AG04450 (cell line): ENCODE data around the gene ZSCAN1. TPM values are rescaled to one million over a fixed set of nuclear protein-coding genes. Genes with fewer than 3 reads are reported as not detected.

Experiments used
- CTCF ChIA-PET: fragments of 300-600, 350-600 bp; formaldehyde crosslinking; extraction: SDS; loops from one replicate; lab custom pipeline; 2022; ENCODE audit warnings: antibody characterized with exemption, inconsistent platforms; lab: Charles Lee
- POLR2A ChIA-PET: fragments of 350-600 bp; formaldehyde crosslinking; extraction: SDS; loops from one replicate; lab custom pipeline; 2021; ENCODE audit warnings: antibody characterized with exemption, inconsistent platforms; lab: Yijun Ruan, JAX
- DNase-seq: peaks from one replicate; pipeline ENCODE4 v3.0.0-alpha.2; 2011; ENCODE audit warnings: low read depth, low spot score
- H3K27ac ChIP-seq: one replicate; pipeline ENCODE4 v1.5.1; 2012; ENCODE audit warnings: low read depth, low read length, control low read depth
- H3K27me3 ChIP-seq: one replicate; pipeline ENCODE4 v1.6.0; 2012; ENCODE audit warnings: low read length; ENCODE audit not compliant: control insufficient read depth, insufficient read depth
- H3K4me3 ChIP-seq: 2 replicates; pipeline ENCODE4 v1.5.1; 2011; ENCODE audit warnings: mild to moderate bottlenecking, low read depth, low read length, control low read depth
- H3K9me3 ChIP-seq: 2 replicates; pipeline ENCODE4 v1.5.1; 2012; ENCODE audit warnings: low read length; ENCODE audit not compliant: control insufficient read depth, insufficient read depth
- CTCF ChIP-seq: IDR thresholded peaks from 2 replicates; pipeline ENCODE4 v1.5.1; 2011; ENCODE audit warnings: low read depth, low read length, control low read depth, inconsistent platforms
- polyA minus RNA-seq: library from RNA; depleted of rRNA, polyadenylated mRNA; stranded (reverse); fragments of >200 nt; gene quantifications from 2 replicates; pipeline ENCODE4 v1.2.3, GENCODE V29; 2011; rRNA and poly(A)+ RNA removed
- polyA plus RNA-seq: library from polyadenylated mRNA; depleted of rRNA; stranded (reverse); fragments of >200 nt; gene quantifications from 2 replicates; pipeline ENCODE4 v1.2.3, GENCODE V29; 2011; rRNA removed

Gene ZSCAN1
- polyA plus RNA-seq (not detected in 2 replicates), polyA minus RNA-seq (not detected in 2 replicates)

- no peak for TF ChIP-seq CTCF
- no peak within 1 kb of the TSS for H3K27ac ChIP-seq
- ChIA-PET POLR2A (no interaction called here), CTCF (no interaction called here)
- H3K4me3 ChIP-seq: peak within 1 kb of the TSS; percentile 27; the same call in 1 of the 2 replicates
- no peaks in the 10 kb centered on the region for H3K27me3 ChIP-seq
- H3K9me3 ChIP-seq: peaks cover 70% of the 10 kb centered on the region
- DNase-seq: no peak
Observed at GRCh38 chr19:58033741-58034476, at the start of gene ZSCAN1. TSS of gene ZSCAN1 (plus strand) at chr19:58034025. CDS start at chr19:58037837, 3,812 bp downstream.

GRCh38 chr19:57992841-57993240 is 41.0 kb upstream of the ZSCAN1 start:
- H3K27ac ChIP-seq: no peak overlapping the region
- H3K9me3 ChIP-seq: peaks cover 71% of the 10 kb centered on the region
- POLR2A ChIA-PET: no interaction called here
- no peak for TF ChIP-seq CTCF
- H3K4me3 ChIP-seq: no peak overlapping the region
- H3K27me3 ChIP-seq: no peaks in the 10 kb centered on the region
- no peak for DNase-seq
- CTCF ChIA-PET: no interaction called here

GRCh38 chr19:58000677-58001076 is 33.1 kb upstream of the ZSCAN1 start:
- H3K4me3 ChIP-seq: no peak overlapping the region
- no peak overlapping the region for H3K27ac ChIP-seq
- DNase-seq: no peak
- H3K9me3 ChIP-seq: peaks cover 72% of the 10 kb centered on the region
- POLR2A ChIA-PET: interaction anchor here (0.5 kb wide), 1 partner anchor 1406 kb away, joined by 7 read pairs; the partner anchor contains the start of gene ZNF71
- no peak for TF ChIP-seq CTCF
- CTCF ChIA-PET: no interaction called here
- no peaks in the 10 kb centered on the region for H3K27me3 ChIP-seq

- no peak for DNase-seq
- no peak for TF ChIP-seq CTCF
- Histone ChIP-seq H3K27me3 (no peaks in the 10 kb centered on the region), H3K27ac (peak overlapping the region; percentile 65), H3K9me3 (peaks cover 74% of the 10 kb centered on the region), H3K4me3 (peak overlapping the region; percentile 92)
- CTCF ChIA-PET: no interaction called here
- POLR2A ChIA-PET: interaction anchor here (0.6 to 1.7 kb wide), 6 partner anchors 10 to 181 kb away, joined by 3 to 11 read pairs (median 6); partner anchors contain the start of genes ZNF135, ZNF274 and ZNF329
Observed at GRCh38 chr19:58001895-58002369, 31.9 kb upstream of the ZSCAN1 start.
